Bronchial epithelial cell (primary cell): ENCODE measurements around the gene ADCY2. TPM values are rescaled to one million over a fixed set of nuclear protein-coding genes. Genes with fewer than 3 reads are reported as not detected.

Experiments used
- DNase-seq: peaks from one replicate; pipeline ENCODE4 v3.0.0-alpha.2; 2010; ENCODE audit warnings: low read depth
- FAIRE-seq: peaks from 2 replicates; lab custom pipeline; 2011; peaks lifted over from hg19 to GRCh38; lab: Jason Lieb, UNC
- H3K27me3 ChIP-seq: 2 replicates; pipeline ENCODE4 v1.5.1; 2011; ENCODE audit warnings: low read length; ENCODE audit not compliant: control insufficient read depth, insufficient read depth
- H3K36me3 ChIP-seq: 2 replicates; pipeline ENCODE4 v1.5.1; 2011; ENCODE audit warnings: low read length; ENCODE audit not compliant: control insufficient read depth, insufficient read depth
- H3K4me3 ChIP-seq: 2 replicates; pipeline ENCODE4 v1.5.1; 2011; ENCODE audit warnings: mild to moderate bottlenecking, low read depth, low read length, control low read depth
- CTCF ChIP-seq: IDR thresholded peaks from 2 replicates; pipeline ENCODE4 v1.5.1; 2011; ENCODE audit warnings: mild to moderate bottlenecking, moderate library complexity, low read length, control low read depth, inconsistent platforms; ENCODE audit not compliant: insufficient read depth, severe bottlenecking
- total RNA-seq: library from RNA; depleted of rRNA; stranded (reverse); fragments of >200 nt; gene quantifications from 2 replicates; pipeline ENCODE4 v1.2.1, GENCODE V29; 2014

ADCY2 gene
- total RNA-seq, 1 donor from 2014 or later, result under 0.01 TPM

DNA sequence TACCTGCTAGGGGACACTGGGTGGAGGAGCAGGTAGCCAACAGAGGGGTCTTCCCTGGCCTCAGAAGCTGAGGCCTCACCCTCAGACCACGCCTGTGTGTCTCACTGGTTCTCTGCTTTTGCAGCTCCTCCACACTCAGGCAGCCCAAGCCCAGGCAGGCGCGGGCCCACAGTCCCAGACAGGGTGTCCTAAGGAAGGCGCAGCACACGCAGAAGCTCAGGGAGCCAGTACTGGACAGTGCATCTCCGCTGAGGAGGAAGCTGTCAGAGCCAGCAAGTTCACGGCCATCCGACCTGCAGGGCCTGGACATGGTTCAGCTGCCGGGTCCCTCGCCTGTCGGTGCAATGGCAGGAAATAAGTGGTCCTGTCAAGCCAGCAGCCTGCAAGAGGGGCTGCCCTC lies 429.7 kb downstream of the ADCY2 start:
- FAIRE-seq (no peak), DNase-seq (no peak)
- no peaks in the 10 kb centered on the region for H3K27me3 ChIP-seq
- no peak overlapping the region for H3K4me3 ChIP-seq
- no peak for TF ChIP-seq CTCF
- H3K36me3 ChIP-seq, result no peaks in the 10 kb centered on the region

- Histone ChIP-seq H3K27me3 (no peaks in the 10 kb centered on the region), H3K4me3 (no peak overlapping the region), H3K36me3 (no peaks in the 10 kb centered on the region)
- DNase-seq (no peak), FAIRE-seq (no peak)
- no peak for TF ChIP-seq CTCF
These were observed 431.7 kb downstream of the ADCY2 start for GRCh38 chr5:7827610-7828009.

DNA sequence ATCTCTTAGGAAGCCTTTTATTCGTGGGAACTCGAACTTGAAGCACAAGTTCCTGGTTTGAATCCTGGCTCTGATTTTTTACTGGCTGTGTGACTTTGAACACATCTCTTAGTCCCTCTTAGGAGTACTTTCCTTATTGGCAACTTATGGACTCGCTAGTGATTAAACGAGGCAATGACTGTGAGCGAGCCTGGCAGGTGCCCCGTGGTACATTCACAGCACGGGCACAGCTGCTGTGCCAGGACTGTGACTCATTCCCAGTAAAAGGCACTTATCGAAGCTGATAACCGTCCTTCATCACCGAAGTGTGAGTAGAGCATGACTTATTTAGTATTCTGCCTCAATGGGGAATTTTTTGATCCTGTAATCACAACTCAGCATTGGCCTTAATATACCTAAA lies 432.3 kb downstream of the ADCY2 start:
- DNase-seq, result no peak
- FAIRE-seq, result no peak
- no peak overlapping the region for H3K4me3 ChIP-seq
- TF ChIP-seq CTCF, result no peak
- no peaks in the 10 kb centered on the region for H3K27me3 ChIP-seq
- H3K36me3 ChIP-seq, result no peaks in the 10 kb centered on the region

GRCh38 chr5:7834982-7835381 lies 439.0 kb downstream of the ADCY2 start:
- TF ChIP-seq CTCF, result no peak
- no peaks in the 10 kb centered on the region for H3K27me3 ChIP-seq
- FAIRE-seq, result no peak
- no peak for DNase-seq
- no peak overlapping the region for H3K4me3 ChIP-seq
- no peaks in the 10 kb centered on the region for H3K36me3 ChIP-seq

GRCh38 chr5:7837403-7837802 lies 441.5 kb downstream of the ADCY2 start:
- H3K4me3 ChIP-seq, result no peak overlapping the region
- FAIRE-seq (peak; percentile 18), DNase-seq (no peak)
- no peaks in the 10 kb centered on the region for H3K36me3 ChIP-seq
- no peak for TF ChIP-seq CTCF
- H3K27me3 ChIP-seq, result no peaks in the 10 kb centered on the region

GRCh38 chr5:7842531-7842930 lies 446.6 kb downstream of the ADCY2 start:
- DNase-seq, result no peak
- TF ChIP-seq CTCF, result no peak
- no peak overlapping the region for H3K4me3 ChIP-seq
- H3K27me3 ChIP-seq, result no peaks in the 10 kb centered on the region
- FAIRE-seq, result no peak
- H3K36me3 ChIP-seq, result no peaks in the 10 kb centered on the region
